RWPE1 (cell line): Measurements from ENCODE around the gene BAIAP2.
A peak's percentile ranks its signal among the peaks of the same experiment; 100 is the strongest.

Experiments used
- CTCF ChIA-PET: fragments of 350-600 bp; sonication (Branson Sonifier 250); formaldehyde crosslinking; extraction: SDS; loops from one replicate; lab custom pipeline; 2021; lab: Yijun Ruan, JAX
- POLR2A ChIA-PET: fragments of 400-600 bp; formaldehyde crosslinking; extraction: SDS; loops from one replicate; lab custom pipeline; 2020; ENCODE audit warnings: antibody characterized with exemption; ENCODE audit not compliant: low non-redundant PET; lab: Yijun Ruan, JAX
- DNase-seq: peaks from one replicate; pipeline ENCODE4 v3.0.0; 2012; ENCODE audit warnings: low spot score
- H3K27ac ChIP-seq: fragments of 450-650 bp; 2 replicates; pipeline ENCODE4 v1.5.1; 2017
- TF ChIP-seq, protein P1 (sequence below): fragments of 450-650 bp; conservative IDR thresholded peaks from 2 replicates; pipeline ENCODE4 v1.5.1; 2017; ENCODE audit warnings: low read depth, mild to moderate bottlenecking

Gene BAIAP2

DNA sequence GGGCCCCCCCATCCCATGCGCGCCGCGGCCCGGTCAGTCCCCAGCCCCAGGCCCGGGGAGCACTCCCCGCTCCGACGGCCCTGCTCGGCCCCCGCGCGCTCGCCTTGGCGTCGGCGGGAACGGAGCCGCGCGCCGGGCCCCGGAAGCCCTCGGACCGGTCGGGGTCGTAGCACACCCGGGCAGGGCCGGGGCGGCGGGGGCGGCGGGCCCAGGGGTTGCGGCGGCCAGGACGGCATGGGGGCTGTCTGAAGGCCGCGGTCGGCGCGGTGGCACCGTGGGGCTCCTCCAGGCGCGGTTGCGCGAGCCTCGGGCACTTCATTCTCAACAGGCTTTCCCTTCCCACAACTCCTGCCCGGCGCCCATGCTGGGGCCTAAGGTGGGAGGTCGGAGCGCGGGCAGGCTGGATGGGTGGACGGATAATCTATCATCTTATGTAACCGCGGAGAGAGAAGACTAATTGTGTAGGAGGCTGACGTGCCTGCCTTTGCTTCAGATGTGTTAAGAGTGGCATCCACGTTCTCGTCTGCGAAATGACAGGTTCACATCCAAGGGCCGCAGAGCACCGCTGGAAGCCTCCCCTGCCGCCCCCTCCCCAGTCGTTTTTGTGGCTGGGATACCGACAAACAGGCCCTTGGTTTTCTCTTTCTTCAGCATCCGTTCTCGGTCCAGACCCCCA lies 708 bp downstream of the BAIAP2 start:
- TF ChIP-seq, protein P1, sequence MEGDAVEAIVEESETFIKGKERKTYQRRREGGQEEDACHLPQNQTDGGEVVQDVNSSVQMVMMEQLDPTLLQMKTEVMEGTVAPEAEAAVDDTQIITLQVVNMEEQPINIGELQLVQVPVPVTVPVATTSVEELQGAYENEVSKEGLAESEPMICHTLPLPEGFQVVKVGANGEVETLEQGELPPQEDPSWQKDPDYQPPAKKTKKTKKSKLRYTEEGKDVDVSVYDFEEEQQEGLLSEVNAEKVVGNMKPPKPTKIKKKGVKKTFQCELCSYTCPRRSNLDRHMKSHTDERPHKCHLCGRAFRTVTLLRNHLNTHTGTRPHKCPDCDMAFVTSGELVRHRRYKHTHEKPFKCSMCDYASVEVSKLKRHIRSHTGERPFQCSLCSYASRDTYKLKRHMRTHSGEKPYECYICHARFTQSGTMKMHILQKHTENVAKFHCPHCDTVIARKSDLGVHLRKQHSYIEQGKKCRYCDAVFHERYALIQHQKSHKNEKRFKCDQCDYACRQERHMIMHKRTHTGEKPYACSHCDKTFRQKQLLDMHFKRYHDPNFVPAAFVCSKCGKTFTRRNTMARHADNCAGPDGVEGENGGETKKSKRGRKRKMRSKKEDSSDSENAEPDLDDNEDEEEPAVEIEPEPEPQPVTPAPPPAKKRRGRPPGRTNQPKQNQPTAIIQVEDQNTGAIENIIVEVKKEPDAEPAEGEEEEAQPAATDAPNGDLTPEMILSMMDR, result no peak
- ChIA-PET POLR2A (interaction anchor here (0.7 kb wide), 1 partner anchor 36 kb away, joined by 5 read pairs; no protein-coding TSS in a partner anchor), CTCF (no interaction called here)

DNA sequence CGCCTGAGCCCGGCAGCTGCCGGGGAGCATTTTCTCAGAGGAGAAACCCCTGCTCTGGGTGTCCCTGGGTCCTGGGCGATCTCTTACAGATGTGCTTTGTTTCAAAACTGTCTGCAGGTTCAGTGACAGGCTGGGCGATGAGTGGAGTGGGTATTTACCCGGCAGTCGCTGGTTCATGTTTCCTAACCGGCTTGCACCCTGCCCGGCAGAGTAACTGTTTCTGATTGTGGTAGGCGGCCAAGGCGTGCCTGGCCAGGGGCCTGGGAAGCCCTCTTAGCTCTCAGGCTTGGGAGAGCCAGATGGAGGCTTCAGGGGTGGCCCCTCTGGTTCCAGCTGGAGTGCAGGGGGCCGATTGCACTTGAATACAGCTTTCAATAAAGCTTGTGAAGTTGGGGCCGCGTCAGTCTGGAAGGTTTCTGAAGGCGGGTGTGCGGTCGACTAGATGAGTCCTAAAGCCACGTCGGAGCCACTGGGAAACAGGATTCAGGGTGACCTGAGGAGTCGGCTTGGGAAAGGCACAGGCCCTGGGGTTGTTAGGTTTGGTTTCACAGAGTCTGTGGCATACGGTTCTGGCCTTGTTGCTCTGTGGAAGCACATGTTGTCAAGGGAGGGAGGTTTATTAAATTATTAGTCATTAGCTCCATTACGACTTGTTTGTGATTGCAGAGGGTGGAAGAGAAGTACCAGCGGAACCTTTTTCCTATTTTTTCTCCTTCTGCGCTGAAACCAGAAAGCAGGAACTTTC lies 1.4 kb downstream of the BAIAP2 start:
- ChIA-PET POLR2A (interaction anchor here (0.6 to 1.5 kb wide), 3 partner anchors 28 to 365 kb away, joined by 3 to 5 read pairs (median 5); no protein-coding TSS in a partner anchor), CTCF (interaction anchor here (0.8 to 2.1 kb wide), 4 partner anchors 13 to 65 kb away, joined by 3 to 9 read pairs (median 5); no protein-coding TSS in a partner anchor)
- TF ChIP-seq, protein P1, result no peak
- no peak for DNase-seq
- H3K27ac ChIP-seq, result peak overlapping the region; percentile 98

More for the DNA sequence above, 708 bp downstream of the BAIAP2 start:
- peak overlapping the region; percentile 98 for H3K27ac ChIP-seq
- DNase-seq, result no peak

DNA sequence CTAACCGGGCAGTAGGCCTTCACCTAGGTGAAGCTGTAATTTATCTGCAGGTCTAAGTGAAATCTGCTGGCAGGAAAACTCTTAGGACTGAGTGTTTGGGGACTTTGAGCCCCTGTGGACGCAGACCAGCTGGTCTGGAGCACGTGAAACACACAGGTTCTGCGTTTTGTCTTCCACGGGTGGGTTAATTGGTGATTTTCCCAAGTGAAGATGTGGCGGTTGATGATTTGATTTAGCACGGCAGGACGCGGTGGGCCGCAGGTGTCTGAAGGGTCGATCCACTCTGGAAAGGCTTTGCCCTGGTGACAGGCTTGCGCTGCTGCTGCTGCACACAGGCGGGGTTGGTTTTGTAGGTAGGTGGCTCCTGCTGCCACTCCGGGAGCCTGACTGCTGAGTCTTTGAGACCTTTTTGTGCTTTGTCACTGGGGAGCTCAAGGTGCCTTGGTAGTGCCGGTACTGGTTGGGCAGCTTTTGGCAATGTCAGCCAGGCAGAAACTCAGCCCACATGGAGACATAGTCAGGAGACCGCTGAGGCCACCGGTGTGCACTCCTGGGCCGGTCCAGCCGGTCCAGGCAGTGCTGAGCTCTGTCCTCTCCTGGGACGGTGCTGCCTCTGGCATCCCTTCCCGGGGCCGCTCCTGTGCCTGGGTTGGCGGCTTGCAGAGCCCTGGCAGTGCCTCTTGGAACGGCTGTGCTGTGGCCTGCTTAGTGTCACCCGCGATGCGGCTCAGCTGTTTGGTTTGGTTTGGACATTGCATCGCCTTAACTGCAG lies 2.3 kb downstream of the BAIAP2 start:
- peak; percentile 44 for DNase-seq
- ChIA-PET POLR2A (interaction anchor here (0.6 to 1.5 kb wide), 3 partner anchors 27 to 364 kb away, joined by 3 to 5 read pairs (median 3); no protein-coding TSS in a partner anchor), CTCF (interaction anchor here (0.7 to 2.1 kb wide), 5 partner anchors 14 to 79 kb away, joined by 3 to 9 read pairs (median 5); no protein-coding TSS in a partner anchor)

GRCh38 chr17:81037798-81038733 lies 3.1 kb downstream of the BAIAP2 start:
- POLR2A ChIA-PET, result interaction anchor here (1.1 to 1.5 kb wide), 2 partner anchors 26 to 68 kb away, joined by 3 to 5 read pairs; no protein-coding TSS in a partner anchor
- TF ChIP-seq, protein P1, result peak; percentile 15; the same call in 1 of the 2 replicates
- CTCF ChIA-PET, result interaction anchor here (0.6 to 2.1 kb wide), 6 partner anchors 8 to 139 kb away, joined by 3 to 9 read pairs (median 4); no protein-coding TSS in a partner anchor

More for the DNA sequence above, 2.3 kb downstream of the BAIAP2 start:
- H3K27ac ChIP-seq, result peak overlapping the region; percentile 98
- TF ChIP-seq, protein P1, result no peak

DNA sequence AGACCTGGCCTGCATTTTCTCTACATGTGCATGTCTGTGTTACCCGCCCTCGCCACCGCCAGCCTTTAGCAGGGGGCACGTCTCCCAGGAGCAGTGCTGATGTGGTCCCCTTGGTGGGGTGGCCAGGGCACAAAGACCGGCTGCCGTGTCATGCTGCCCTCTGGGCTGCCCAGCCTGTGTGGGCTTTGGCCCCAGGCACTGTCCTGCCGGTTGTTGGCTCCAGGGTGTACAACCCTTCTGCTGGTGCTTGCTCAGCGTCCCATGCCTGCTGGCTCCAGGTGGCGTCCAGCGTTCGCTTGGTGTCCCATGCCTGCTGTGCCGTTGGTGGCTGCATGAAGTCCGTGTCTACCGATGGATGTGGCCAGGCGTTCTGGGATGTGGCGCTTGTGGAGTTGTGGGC lies 4.1 kb downstream of the BAIAP2 start:
- CTCF ChIA-PET, result interaction anchor here (0.6 to 1.0 kb wide), 2 partner anchors 59 to 62 kb away, joined by 3 read pairs; no protein-coding TSS in a partner anchor
- DNase-seq, result no peak
- POLR2A ChIA-PET, result no interaction called here
- TF ChIP-seq, protein P1, result no peak
- H3K27ac ChIP-seq, result peak overlapping the region; percentile 98

More at GRCh38 chr17:81037798-81038733, 3.1 kb downstream of the BAIAP2 start:
- no peak for DNase-seq
- peak overlapping the region; percentile 98 for H3K27ac ChIP-seq
